ENCODE measurements around the gene ITGA1.
A peak's percentile ranks its signal among the peaks of the same experiment; 100 is the strongest.
"Not testable (repeated sequence)": the region's sequence is repeated elsewhere in the genome, so short reads cannot be mapped to it uniquely, and the experiment has no call there.

ITGA1 gene

DNA sequence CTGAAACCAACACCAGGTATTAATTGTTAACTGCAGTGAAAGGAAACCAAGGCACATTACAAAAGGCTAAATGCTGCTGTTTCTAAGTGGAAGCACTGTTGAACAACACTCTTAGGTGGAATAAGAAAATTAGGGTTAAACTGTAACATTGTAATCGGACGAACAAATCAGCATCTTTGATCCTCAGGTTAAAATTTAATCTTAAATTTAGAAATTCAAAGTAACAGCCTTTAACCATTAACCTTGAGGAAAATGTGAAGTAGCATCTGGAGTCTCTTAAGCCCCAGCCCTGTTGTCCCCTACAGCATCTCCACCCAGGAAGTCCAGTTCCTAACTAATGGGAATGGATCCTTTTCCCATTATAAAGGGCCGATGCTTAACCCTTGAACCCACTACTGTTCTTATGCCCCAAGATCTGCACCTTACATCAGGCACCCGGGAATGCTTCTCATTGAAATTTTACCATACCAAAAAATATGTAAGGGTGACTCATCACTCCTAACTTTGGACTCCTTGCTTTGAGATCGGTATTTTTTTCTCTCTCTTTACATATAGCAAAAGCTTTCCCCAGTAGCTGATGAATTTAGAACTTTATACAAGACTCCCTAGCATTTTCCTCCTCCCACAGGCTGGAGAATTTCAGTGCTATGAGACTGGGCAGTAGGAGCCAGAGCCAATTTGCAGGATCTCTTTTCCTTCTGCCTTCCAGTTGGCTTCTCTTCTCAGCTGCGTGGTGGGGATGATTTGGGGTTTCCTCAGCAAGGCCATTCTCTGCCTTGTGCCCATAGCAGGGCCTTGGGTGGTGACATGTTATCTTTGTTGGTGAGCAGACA, 169.4 kb downstream of the ITGA1 start:
- no peak for DNase-seq (ENCODE audit: extremely low read depth, low read depth)
- no peak for TF ChIP-seq CTCF (IDR thresholded peaks at IDR 0.05; ENCODE audit: low read depth, low read length)

GRCh38 chr5:52961274-52961681, 173.6 kb downstream of the ITGA1 start:
- no peak for TF ChIP-seq CTCF (IDR thresholded peaks at IDR 0.05; ENCODE audit: low read depth, low read length)
- DNase-seq (ENCODE audit: extremely low read depth, low read depth), result peak; percentile 69

- TF ChIP-seq CTCF (IDR thresholded peaks at IDR 0.05; ENCODE audit: low read depth, low read length), result no peak
- DNase-seq (ENCODE audit: extremely low read depth, low read depth), result no peak
Observed at GRCh38 chr5:52963636-52964035, 175.9 kb downstream of the ITGA1 start.

DNA sequence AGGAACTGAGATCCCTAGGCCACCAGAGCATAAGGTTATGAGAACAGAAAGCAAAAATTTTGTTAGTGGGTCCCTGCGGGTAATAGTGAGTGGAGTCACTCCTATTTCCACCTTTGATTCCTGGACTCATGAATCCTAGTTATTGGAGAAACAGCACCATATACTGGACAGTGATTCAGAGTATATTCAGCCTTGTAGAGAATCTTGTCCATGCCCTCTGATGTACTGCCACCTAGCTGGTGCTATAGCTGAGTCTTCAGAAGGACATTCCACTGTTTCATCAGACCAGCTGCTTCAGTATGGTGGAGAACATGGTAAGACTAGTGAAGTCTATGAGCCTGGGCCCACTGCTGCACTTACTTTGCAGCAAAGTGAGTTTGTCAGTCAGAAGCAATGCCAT, 176.4 kb downstream of the ITGA1 start:
- DNase-seq (ENCODE audit: extremely low read depth, low read depth), result no peak
- TF ChIP-seq CTCF (IDR thresholded peaks at IDR 0.05; ENCODE audit: low read depth, low read length), result no peak

GRCh38 chr5:52976157-52976556, 188.4 kb downstream of the ITGA1 start:
- DNase-seq (ENCODE audit: extremely low read depth, low read depth), result not testable (repeated sequence)

GRCh38 chr5:52977264-52977897, 189.7 kb downstream of the ITGA1 start:
- TF ChIP-seq CTCF (IDR thresholded peaks at IDR 0.05; ENCODE audit: low read depth, low read length), result no peak
- no peak for DNase-seq (ENCODE audit: extremely low read depth, low read depth)

- no peak for TF ChIP-seq CTCF (IDR thresholded peaks at IDR 0.05; ENCODE audit: low read depth, low read length)
- DNase-seq (ENCODE audit: extremely low read depth, low read depth), result no peak
Observed at GRCh38 chr5:52981507-52981906, 193.8 kb downstream of the ITGA1 start.

All from AG09319 (cell line).